Measurements from ENCODE around the gene CTSH. TPM values are rescaled to one million over a fixed set of nuclear protein-coding genes. Genes with fewer than 3 reads are reported as not detected.

Gene CTSH, protein sequence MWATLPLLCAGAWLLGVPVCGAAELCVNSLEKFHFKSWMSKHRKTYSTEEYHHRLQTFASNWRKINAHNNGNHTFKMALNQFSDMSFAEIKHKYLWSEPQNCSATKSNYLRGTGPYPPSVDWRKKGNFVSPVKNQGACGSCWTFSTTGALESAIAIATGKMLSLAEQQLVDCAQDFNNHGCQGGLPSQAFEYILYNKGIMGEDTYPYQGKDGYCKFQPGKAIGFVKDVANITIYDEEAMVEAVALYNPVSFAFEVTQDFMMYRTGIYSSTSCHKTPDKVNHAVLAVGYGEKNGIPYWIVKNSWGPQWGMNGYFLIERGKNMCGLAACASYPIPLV
- polyA plus RNA-seq (2011; rRNA removed) (30.9 and 40.2 TPM in 2 replicates), polyA minus RNA-seq (2011; rRNA and poly(A)+ RNA removed) (7.5 and 10.2 TPM in 2 replicates)

DNA sequence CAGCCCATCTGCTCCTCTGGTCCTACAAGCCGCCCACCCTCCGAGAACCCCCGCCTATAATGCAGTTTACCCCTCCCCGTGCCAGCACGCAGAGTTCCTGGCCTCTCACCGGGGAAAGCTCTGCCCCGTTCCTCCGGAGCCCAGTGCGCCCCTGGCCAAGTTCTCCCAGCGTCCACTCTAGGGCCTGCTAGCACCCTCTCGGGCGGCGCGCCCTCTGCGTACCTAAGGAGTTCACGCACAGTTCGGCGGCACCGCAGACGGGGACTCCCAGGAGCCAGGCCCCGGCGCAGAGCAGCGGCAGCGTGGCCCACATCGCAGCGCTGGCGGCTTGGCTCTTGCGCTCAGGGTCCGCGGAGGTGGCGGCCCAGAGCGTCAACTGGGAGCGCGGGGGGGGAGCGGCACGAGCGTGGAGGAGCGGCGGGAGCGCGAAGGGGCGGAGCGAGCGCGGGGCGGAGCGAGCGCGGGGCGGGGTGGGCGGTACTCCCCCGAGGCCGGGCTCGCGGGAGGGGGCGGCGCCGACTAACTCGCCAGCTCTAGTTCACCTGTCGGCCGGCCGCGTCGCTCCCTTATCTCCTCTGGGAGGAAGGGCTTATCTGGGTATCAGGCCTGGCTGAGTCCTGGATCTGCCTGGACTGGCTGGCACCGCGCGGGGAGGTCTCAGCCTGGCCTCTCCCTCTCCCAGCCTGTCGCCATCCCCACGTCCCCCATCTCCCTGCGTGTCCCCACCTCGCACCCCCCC, at the start of gene CTSH:
TSS of gene CTSH (minus strand) at position 378 of the 739 bp plus-strand sequence. CDS start at position 313, 65 bp downstream.
- Histone ChIP-seq H3K36me3 (ENCODE audit: control insufficient read depth, insufficient read depth, low read length) (no peaks in the 10 kb centered on the region), H3K27me3 (ENCODE audit: control insufficient read depth, insufficient read depth, low read length) (peaks cover 5% of the 10 kb centered on the region), H3K4me3 (ENCODE audit: low read depth, low read length) (peak within 1 kb of the TSS; percentile 46)
- no peak for TF ChIP-seq CTCF (IDR thresholded peaks at IDR 0.05; ENCODE audit: insufficient read depth, low read depth, low read length)
- POLR2A ChIA-PET = no interaction called here
- no peak for DNase-seq (ENCODE audit: low read depth)
- CTCF ChIA-PET = interaction anchor here (1.1 kb wide), 1 partner anchor 240 kb away, joined by 3 read pairs; no protein-coding TSS in a partner anchor

GRCh38 chr15:78993931-78994530, 49.2 kb upstream of the CTSH start:
- ChIA-PET CTCF (interaction anchor here (0.9 kb wide), 1 partner anchor 13 kb away, joined by 3 read pairs; no protein-coding TSS in a partner anchor), POLR2A (no interaction called here)
- Histone ChIP-seq H3K27me3 (ENCODE audit: control insufficient read depth, insufficient read depth, low read length) (no peaks in the 10 kb centered on the region), H3K36me3 (ENCODE audit: control insufficient read depth, insufficient read depth, low read length) (no peaks in the 10 kb centered on the region), H3K4me3 (ENCODE audit: low read depth, low read length) (no peak overlapping the region)
- no peak for DNase-seq (ENCODE audit: low read depth)
- TF ChIP-seq CTCF (IDR thresholded peaks at IDR 0.05; ENCODE audit: insufficient read depth, low read depth, low read length) = no peak

GRCh38 chr15:78993257-78993930, 48.5 kb upstream of the CTSH start:
- DNase-seq (ENCODE audit: low read depth) = no peak
- Histone ChIP-seq H3K4me3 (ENCODE audit: low read depth, low read length) (no peak overlapping the region), H3K36me3 (ENCODE audit: control insufficient read depth, insufficient read depth, low read length) (no peaks in the 10 kb centered on the region), H3K27me3 (ENCODE audit: control insufficient read depth, insufficient read depth, low read length) (no peaks in the 10 kb centered on the region)
- CTCF ChIA-PET = no interaction called here
- no peak for TF ChIP-seq CTCF (IDR thresholded peaks at IDR 0.05; ENCODE audit: insufficient read depth, low read depth, low read length)
- POLR2A ChIA-PET = no interaction called here

- no peaks in the 10 kb centered on the region for H3K36me3 ChIP-seq (ENCODE audit: control insufficient read depth, insufficient read depth, low read length)
- ChIA-PET CTCF (no interaction called here), POLR2A (no interaction called here)
- no peaks in the 10 kb centered on the region for H3K27me3 ChIP-seq (ENCODE audit: control insufficient read depth, insufficient read depth, low read length)
- no peak for TF ChIP-seq CTCF (IDR thresholded peaks at IDR 0.05; ENCODE audit: insufficient read depth, low read depth, low read length)
- H3K4me3 ChIP-seq (ENCODE audit: low read depth, low read length) = no peak overlapping the region
- DNase-seq (ENCODE audit: low read depth) = no peak
Measured at GRCh38 chr15:78992416-78993256, 47.8 kb upstream of the CTSH start.
